Sigmoid colon (tissue), 3 donors: Measurements from ENCODE around the gene MYL10.

ENCODE experiments used
- POLR2A ChIP-seq, 2 donors: fragments of 450-650 bp; IDR thresholded peaks; one replicate each; pipeline ENCODE4 v1.6.1; 2016; ENCODE audit warnings: antibody characterized with exemption in 2 of 2, mild to moderate bottlenecking in 2 of 2, moderate library complexity in 2 of 2
- TF ChIP-seq, protein P1 (sequence below), 4 experiments: fragments of 450-650 bp in 3 of 4; fragments of 200-600 bp in 1 of 4; IDR thresholded peaks; one replicate each; pipeline ENCODE4 v1.5.1; 2016 to 2019; ENCODE audit warnings: antibody characterized with exemption in 4 of 4, mild to moderate bottlenecking in 3 of 4, moderate library complexity in 2 of 4

DNA sequence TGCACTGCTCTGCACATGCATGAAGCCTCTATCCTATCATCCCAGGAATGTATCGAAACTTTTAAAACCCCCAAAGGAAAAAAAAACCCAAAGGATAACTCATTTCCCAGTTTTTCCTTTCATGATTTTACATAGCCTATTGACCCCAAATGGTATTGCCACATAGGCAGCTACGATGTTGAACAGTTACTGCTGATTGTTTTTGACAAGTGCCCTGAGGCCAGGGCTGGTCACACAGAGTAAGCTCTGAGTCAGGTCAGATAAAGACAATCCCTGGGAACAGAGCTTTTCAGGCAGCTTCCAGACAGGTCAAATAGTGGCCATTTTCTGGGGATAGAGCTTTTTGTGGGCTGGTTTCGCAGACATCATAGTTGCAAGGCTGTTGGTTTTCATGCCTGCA lies 52.1 kb downstream of the MYL10 start:
- TF ChIP-seq, protein P1, sequence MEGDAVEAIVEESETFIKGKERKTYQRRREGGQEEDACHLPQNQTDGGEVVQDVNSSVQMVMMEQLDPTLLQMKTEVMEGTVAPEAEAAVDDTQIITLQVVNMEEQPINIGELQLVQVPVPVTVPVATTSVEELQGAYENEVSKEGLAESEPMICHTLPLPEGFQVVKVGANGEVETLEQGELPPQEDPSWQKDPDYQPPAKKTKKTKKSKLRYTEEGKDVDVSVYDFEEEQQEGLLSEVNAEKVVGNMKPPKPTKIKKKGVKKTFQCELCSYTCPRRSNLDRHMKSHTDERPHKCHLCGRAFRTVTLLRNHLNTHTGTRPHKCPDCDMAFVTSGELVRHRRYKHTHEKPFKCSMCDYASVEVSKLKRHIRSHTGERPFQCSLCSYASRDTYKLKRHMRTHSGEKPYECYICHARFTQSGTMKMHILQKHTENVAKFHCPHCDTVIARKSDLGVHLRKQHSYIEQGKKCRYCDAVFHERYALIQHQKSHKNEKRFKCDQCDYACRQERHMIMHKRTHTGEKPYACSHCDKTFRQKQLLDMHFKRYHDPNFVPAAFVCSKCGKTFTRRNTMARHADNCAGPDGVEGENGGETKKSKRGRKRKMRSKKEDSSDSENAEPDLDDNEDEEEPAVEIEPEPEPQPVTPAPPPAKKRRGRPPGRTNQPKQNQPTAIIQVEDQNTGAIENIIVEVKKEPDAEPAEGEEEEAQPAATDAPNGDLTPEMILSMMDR (IDR thresholded peaks at IDR 0.05) = no peak
- no peak for TF ChIP-seq POLR2A (IDR thresholded peaks at IDR 0.05)
